ENCODE data around the gene ANKS3. TPM values are rescaled to one million over a fixed set of nuclear protein-coding genes. Genes with fewer than 3 reads are reported as not detected.

ANKS3 gene
- total and polyA plus RNA-seq, 2 of the 8 experiments (the other 6 are each of a cell fraction or from before 2014, with no cell fraction given): 15.5 to 23.9 TPM

- TF ChIP-seq SP4 (IDR thresholded peaks at IDR 0.05; ENCODE audit: low read length) (no peak), SIN3A (conservative IDR thresholded peaks at IDR 0.05 in 1 of 2, IDR thresholded peaks at IDR 0.05 in 1 of 2; ENCODE audit: low read depth in 1 of 2, low read length in 2 of 2) (no peak)
- TF ChIP-seq, protein P1, sequence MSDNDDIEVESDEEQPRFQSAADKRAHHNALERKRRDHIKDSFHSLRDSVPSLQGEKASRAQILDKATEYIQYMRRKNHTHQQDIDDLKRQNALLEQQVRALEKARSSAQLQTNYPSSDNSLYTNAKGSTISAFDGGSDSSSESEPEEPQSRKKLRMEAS (IDR thresholded peaks at IDR 0.05): no peak
Measured at GRCh38 chr16:4660454-4661007, 73.5 kb downstream of the ANKS3 start (continued).

Data from H1 (cell line).